DMS53 (cell line): Measurements from ENCODE around the gene INF2.
A peak's percentile ranks its signal among the peaks of the same experiment; 100 is the strongest.

Source experiments
- DNase-seq: peaks from one replicate; lab custom pipeline; 2025; lab: John Stamatoyannopoulos, UW

The INF2 gene

DNA sequence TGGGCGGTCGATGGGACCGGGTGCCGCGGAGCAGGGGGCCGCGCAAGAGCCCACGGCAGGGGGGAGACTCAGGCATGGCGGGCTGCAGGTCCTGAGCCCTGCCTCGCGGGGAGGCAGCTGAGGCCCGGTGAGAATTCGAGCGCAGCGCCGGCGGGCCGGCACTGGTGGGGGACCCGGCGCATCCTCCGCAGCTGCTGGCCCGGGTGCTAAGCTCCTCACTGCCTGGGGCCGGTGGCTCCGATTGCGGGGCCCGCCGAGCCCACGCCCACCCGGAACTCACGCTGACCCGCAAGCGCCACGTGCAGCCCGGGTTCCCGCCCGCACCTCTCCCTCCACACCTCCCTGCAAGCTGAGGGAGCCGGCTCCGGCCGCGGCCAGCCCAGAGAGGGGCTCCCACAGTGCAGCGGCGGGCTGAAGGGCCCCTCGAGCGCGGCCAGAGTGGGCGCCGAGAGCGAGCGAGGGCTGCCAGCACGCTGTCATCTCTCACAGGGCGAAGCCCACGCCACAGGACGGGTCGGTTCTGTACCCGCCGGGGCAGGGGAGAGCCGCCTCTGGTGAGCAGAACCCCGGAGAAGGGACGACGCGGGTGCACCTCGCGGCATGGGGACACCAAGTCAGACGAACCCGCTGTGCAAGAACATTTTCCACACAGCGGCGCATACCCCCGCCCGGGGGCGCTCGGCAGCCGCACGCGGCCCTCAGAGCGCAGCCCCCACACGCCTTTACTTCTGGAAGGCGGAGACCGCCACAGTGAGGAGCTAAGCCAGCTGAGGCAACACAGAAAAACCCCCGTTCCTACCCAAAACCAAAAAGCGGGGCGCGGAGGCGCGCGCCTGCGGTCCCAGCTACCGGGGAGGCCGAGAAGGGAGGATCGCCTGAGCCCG lies 62.4 kb downstream of the INF2 start:
- no peak for DNase-seq

DNA sequence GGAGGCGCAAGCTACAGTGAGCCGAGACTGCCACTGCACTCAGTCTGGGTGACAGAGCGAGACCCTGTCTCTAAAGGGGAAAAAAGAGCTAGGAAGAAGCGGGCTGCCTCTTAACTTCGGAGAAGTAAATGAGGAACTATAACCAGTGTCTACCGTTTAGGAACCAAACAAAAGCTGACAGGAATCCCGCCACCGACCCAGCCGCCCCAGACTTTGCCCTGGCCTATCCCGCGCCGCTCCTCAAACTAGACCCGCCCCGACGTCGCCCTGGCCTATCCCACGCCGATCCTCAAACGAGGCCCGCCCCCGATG lies 63.0 kb downstream of the INF2 start:
- no peak for DNase-seq

DNA sequence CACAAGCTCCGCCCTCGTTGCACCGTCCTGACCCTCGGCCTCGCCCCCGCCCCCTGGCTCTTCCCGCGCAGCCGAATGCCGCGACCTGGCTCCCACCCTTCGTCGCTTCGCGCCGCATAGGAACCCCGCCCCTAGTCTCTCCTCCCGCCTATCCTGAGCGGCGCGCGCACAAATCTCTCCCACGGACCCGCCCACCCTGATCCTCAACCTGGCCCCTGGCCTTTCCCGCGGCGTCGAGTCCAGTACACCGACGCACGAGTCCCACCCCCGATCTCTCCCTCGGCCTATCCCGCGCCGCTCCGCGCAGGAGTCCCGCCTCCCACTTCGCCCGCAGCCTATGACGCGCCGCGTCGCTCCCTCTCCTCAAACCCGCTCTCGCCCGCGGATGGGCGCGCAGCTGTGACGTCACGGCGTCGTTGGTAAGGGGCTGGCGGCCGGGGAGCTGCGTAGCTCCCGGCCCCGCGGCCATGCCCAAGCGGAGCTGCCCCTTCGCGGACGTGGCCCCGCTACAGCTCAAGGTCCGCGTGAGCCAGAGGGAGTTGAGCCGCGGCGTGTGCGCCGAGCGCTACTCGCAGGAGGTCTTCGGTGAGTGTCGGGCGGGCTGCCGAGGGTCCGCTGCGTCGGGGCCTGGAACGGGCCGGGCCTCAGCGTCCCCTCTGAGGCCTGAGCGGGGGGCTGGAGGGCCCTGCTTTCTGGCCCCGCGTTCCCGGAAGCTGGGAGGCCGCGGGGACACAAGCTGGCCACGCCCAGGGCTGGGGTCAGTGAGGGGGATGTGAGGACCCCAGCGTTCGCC lies 63.5 kb downstream of the INF2 start, which contains the start of gene SIVA1:
Gene SIVA1, plus strand, starts transcription at position 413 of the 793 bp plus-strand sequence. Its CDS starts 55 bp downstream, at position 468.
- DNase-seq: peak; percentile 99

DNA sequence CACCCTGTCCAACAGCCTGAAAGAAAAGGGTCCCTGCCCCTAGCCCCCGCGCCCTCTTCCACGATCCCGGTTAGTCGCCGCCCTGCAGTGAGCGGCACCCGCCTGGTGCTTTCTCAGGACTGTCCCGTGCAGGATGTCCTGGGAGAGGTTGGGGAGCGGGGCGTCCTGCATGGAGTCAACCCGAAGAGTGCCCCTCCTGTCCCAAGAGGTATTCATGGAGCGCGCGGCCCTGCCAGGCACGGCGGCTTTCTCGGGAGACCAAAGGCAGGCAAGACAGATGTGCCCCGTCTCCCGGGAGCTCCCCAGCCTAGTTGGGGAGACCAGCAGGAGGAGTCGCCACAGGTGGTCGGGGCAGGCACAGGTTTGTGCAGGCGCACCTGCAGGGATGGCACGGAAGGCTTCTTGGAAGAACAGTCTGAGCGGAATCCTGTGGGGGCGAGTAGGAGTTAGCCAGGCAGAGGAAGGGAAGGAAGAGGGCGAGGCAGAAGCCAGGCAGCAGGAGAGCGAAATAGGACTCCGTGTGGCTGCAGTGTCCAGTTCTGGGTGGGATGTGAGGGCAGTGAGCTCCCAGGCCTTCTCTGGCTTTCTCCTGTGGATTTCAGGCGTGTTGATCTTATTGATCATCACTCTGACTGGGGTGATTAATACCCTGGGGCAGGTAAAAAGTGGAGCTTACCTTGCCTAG lies 64.3 kb downstream of the INF2 start:
- DNase-seq: peak; percentile 39

DNA sequence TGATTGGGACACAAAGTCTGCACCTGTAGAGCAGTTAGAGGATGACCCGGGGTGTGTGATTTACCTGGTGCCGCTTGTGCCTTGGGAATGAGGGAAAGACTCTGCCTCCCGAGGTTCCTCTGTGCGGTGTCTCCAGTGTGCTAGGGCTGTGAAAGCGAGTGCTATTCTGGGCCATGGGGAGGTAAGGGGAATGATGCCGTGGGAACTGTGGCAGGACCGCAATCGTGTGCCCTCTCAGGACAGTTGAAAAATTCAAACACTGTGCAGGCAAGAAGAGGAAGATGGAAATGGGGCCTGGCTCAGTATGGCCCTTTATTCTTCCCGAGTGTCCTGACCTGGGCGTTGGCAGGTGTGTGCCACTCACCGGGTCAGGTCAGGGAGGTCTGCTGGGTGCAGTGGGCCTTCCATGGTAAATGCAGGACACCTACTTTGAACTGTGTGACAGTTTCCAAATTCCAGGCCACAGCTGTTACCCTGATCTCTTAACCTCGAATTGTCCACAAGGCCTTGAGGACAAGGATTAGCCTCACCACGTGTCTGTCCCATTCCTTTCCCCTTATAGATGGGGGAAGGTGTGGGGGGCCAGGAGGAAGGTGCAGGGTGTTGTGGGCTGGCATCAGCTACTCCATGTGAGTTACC lies 64.9 kb downstream of the INF2 start:
- DNase-seq: no peak

DNA sequence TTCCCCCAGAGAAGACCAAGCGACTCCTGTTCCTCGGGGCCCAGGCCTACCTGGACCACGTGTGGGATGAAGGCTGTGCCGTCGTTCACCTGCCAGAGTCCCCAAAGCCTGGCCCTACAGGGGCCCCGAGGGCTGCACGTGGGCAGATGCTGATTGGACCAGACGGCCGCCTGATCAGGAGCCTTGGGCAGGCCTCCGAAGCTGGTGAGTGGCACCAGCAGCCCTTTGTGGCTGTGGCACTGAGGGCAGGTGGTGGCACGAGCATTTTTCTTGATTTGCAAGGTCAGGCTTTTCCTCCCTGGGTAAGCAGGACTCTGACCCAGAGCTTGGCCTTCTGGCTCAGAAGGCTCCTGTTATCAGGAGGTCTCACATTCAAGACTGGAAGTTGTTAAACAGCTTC lies 66.2 kb downstream of the INF2 start:
- no peak for DNase-seq

DNA sequence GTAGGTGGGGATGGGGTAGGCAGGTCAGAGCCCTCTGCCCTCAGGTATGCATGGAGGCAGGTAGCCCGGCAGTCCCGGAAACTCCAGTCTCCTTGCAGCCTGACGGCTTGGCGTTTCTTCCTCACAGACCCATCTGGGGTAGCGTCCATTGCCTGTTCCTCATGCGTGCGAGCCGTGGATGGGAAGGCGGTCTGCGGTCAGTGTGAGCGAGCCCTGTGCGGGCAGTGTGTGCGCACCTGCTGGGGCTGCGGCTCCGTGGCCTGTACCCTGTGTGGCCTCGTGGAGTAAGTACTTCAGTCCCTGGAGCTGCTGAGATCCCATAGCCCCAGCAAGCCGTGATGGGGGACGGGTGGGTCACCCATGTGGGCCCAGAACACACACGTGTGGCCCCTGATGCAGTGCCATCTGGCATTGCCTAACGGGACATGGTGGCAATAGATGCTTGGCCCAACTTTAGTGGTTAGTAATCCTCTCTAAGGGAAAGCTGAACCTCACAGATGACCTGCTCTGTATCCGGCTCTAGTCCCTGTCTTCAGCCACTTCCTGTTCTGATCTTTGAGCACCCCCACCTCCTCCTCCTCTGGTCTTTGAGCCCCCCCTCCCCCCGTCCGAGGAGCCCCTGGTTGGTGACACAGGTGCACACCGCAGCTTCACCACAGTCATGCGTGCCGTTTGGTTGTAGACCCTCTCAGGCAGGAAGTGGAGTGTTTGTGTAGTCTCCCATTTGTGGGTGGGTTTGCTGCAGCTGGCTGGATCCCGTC lies 67.2 kb downstream of the INF2 start:
- no peak for DNase-seq

DNA sequence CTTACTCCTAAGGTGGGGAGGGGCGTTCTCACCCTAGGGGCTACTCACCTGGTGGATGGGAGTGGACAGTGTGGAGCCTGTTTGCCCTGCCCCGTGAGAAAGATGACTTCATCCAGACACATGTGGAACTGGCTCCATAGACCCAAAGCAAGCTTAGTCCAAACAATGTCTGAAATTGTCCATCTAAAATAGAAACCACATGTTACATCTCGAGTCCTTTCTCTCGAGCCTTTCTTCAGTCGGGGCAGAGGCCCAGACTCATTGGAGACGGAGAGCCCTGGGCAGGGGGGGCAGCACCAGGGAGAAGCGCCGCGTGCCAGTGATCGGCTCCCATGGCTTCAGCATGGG lies 67.8 kb downstream of the INF2 start:
- DNase-seq: no peak

DNA sequence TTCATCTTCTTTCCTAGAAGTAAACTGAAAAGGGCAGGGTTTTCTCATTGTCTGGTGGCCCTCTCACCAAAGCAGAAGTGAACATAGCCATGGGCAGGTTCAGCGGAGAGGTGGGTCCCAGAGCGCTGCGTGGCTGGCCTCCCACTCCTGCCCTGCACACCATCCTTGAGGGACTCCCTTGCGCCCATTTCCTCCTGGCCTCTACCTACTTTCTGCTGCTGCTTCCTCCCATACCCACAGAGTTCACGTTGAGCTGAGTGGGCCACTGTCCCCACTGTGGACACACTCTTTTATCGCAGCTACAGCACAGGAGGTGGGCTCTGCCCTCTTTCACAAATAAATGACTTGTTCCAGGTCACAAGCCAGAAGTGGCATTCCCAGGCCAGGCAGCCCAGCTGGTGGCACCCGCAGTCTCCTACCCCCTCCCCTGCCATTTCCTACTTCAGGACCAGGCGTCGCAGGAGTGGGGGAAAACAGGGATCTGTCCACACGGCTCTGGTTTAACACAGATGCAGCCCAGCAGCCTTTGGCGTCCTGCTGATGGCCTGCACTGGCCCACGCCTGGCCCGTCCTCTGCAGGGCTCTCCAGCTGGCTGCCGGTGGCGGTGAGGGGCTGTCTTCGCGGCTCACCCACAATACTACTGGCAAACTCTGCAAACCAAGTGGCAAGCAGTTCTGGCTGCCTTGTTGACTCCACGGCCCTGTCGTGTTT lies 68.4 kb downstream of the INF2 start:
- DNase-seq: no peak

DNA sequence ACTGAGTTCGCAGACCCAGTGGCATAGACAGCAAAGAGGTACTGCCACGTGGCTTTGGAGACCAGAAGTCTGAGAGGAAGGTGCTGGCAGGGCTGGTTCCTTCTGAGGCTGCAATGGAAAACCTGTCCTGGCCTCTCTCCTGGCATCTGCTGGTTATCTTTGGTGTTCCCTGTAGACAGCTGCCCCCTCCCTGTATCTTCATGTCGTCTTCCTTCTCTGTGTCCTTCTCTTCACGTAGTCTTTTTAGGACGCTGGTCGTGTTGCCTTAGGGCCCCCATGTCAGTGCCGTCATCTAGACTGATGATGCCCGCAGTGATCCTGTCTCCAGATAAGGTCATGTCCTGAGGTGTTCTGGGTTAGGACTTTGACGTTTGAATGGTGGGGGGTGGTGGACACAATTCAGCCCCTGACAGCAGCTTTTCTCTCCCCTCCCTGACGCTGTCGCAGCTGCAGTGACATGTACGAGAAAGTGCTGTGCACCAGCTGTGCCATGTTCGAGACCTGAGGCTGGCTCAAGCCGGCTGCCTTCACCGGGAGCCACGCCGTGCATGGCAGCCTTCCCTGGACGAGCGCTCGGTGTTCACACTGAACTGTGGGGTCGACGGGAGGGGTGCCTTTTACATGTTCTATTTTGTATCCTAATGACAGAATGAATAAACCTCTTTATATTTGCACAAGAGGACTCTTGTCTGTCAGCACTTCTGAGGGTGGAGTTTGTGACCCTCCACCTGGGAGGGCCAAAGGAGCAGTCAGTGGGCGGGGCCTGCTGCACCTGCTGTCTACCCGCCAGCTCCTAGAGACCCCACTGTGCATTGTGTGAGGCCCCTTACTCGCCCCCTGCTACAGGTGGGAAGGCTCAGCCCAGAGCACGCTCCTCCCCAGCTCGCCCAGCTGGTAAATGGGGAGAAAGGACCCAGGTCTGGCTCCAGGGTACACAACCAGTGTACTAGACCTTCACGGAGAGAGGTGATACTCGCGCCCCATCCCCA lies 69.9 kb downstream of the INF2 start:
- DNase-seq: no peak

DNA sequence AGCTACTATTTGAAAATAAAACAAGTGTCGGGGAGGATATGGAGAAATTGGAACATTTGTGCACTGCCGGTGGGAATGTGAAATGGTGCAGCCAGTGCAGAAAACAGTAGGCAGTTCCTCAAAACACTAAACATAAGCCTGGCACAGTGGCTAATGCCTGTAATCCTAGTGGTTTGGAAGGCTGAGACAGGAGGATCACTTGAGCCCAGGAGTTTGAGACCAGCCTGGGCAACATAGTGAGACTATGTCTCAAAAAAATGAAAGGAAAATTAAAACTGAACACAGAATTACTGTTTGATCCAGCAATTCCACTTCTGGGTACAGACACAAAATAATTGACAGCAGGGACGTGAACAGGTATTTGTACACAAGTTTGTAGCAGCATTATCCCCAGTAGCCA lies 76.1 kb downstream of the INF2 start:
- DNase-seq: no peak

DNA sequence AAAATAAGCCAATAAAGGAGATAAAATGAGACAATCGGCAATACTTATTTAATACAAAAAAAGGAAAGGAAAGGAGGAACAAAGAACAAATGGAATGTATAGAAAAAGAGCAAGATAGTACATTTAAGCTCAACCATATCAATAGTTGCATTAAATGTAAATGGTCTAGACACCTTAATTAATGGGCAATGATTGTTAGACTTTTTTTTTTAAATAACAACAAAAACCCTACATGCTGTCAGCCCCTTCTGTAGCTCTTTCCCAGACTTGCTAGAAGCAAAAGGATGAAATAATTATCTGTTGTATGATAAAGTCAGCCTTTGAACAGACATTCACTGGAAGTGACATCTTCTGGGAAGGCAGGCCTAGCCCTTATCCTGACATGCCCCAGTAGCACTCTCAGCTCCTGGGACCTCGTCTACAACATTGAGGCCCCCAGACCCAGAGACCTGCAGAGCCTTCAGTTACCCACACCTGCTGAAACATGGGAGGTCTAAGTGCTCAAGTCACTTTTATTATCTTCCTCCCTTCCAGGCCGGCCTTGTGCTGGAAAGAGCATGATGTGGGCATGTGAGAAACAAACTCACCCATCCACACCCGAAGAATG lies 76.9 kb downstream of the INF2 start:
- DNase-seq: no peak

DNA sequence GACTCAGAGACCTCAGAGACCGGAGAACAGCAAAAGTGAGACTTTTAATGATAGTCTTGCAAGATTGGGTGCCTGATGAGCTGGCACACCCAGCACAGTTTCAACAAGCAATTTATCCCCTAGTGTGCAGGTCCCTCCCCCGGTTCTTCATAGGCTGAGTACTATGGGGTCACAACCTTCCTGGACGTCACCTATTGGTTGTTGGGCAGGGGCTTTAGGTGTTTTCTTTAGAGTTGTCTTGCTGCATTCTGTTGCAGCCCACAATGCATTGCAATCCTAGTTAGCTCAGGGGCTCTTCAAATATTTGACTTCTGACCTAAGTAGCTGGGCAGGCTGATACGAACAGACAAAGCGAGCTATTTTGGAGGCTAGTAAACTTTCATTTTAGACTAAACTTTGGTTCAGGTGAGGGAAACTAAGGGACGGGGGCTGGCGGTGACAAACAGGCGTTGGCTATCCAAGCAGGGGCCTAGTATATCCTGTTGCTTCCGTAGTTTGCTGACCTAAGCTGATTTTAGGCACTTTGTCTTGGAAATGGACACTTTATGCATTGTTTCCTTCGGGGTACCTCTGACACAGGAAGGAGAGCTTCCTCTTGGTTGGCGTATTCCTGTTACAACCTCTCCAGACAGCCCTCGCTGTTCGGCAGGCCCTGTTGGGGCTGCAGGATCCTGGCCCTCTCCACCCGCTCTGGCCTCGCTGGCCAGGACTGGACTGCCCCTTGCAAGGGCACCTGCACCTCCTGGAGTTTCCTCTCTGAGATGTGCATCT lies 77.6 kb downstream of the INF2 start:
- DNase-seq: no peak

DNA sequence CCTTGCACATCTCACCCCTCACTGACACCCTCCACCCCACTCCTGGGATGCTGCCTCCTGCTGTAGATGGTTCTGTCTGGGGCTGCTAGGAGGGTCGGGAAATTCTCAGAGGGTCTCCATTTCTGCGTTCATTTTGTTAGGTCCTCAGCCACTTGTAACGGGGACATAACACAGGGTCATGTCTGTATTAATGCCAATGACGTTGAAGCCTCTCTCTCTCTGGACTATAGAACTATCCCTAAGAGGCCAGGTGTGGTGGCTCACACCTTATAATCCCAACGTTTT lies 78.2 kb downstream of the INF2 start:
- no peak for DNase-seq

DNA sequence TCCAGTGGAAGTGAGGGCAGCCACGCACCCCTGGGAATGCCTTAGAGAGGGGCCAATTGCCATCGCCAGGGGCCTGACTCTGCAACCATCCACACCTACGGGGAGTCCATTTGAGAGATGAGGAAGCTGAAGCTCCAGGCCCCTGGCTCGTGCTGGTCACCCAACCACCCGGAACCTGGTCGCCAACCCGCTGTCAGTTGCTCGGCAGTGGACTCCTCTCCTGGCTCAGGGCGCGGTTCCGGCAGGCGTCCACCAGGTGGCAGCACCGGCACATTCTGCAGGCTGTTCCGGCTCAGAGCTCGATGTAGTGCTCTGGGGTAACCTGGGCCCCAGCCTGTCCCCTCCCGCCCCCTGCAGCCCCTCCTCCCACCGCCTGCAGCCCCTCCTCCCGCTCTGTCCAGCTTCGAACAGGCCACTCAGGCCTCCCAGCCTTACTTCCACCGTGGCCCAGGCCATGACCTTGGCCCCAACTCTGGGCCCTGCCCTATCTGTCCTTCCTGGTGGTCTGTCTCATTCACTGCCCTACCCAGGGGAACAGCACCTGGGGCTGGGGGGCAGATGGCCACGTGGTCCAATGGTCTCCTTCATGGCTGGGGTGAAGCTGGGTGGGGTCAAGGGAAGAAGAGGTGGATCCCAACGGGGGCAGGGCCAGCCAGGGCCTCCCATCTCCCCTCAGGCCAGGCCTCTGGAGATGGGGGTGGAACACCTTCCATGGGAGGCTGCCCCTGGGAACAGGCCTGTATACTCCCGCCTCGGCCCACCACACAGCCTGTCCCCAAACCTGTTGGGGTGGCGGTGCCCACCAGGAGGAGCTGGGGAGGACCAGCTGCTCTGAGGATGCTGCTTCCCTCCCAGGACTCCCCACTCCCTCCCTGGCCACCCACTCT lies 79.3 kb downstream of the INF2 start:
- peak; percentile 80 for DNase-seq

DNA sequence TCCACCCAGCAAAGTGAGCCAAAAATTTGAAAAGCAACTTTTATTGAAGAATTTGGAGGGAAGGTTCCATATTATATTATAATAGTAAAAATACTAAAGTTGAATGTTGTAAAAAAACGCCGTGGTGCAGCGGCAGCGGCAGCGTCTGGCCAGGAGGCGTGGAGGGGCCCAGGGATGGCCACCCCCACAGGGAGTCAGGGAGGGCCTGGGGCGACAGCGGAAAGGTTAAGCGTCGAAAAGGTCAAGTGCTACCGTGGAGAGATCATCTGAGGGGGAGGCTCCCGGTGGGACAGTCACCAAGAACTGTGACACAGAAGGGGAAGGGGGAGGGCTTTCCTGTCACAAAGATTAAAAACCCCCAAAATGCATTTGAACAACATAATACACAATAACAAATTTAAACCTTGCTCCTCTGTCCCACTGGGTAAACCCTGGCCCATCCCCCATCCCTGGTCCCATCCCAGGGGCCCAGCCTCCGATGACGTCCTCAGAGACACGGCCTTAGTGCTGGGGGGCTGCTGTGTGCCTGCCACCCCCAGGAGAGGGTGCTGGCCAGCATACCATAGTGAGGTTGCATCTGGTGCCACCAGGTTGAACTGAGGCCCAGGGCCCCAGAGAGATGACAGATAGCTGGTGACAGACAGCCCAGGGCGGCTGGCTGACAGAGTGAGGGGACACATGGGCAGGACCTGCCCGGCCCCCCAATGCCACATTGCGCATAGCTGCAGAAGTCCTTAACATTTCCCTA lies 80.1 kb downstream of the INF2 start:
- DNase-seq: no peak

DNA sequence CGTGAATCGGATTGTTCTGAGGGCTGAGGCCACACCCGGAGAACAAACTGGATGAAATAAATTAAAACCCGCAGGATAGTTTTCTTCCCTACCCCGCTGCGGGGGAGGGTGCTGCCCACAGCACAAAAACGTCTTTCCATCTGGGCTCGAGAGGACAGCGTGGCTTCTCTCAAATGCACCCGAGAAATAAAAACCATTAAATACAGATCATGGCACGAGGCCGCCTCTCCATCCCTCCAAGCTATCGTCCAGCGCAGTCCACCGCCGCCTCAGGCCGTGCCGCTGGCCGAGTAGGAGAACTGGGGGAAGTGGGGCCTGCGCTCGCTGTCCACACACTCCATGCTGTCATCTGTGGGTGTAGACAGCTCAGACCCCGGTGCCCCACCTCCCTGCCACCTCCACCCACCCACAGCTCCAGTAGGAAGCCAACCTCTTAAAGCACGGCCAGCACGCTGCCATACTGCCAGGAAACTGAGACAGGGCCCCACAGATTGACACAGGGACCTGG lies 80.7 kb downstream of the INF2 start:
- no peak for DNase-seq
